GM12892 (cell line): Measurements from ENCODE around the gene FAM151A.

Source experiments
- POLR2A ChIP-seq: IDR thresholded peaks from 2 replicates; pipeline ENCODE4 v1.6.1; 2011; ENCODE audit warnings: low read depth, low read length, control low read depth
- TAF1 ChIP-seq: IDR thresholded peaks from 2 replicates; pipeline ENCODE4 v1.6.1; 2011; ENCODE audit warnings: low read depth, mild to moderate bottlenecking, control low read depth, low read length, borderline replicate concordance

GRCh38 chr1:54623216-54624007 lies at the start of gene FAM151A:
- TF ChIP-seq TAF1 (no peak), POLR2A (no peak)
